Mucosa of descending colon (tissue), 3 donors: ENCODE measurements around the gene JAM3. TPM values are rescaled to one million over a fixed set of nuclear protein-coding genes. Genes with fewer than 3 reads are reported as not detected.

Experiments used
- ATAC-seq: fragments of 200-7000 bp; cut with Tn5 transposase; one replicate; pipeline ENCODE4 v1.9.1; 2020; ENCODE audit warnings: mild to moderate bottlenecking, moderate library complexity
- DNase-seq, 3 donors: peaks; one replicate each; pipeline ENCODE4 v3.0.0-alpha.2; 2020
- H3K36me3 ChIP-seq: fragments of 200-600 bp; one replicate; pipeline ENCODE4 v1.8.0; 2021; ENCODE audit warnings: low read depth, mild to moderate bottlenecking
- H3K4me1 ChIP-seq: fragments of 200-600 bp; one replicate; pipeline ENCODE4 v1.8.0; 2021; ENCODE audit warnings: low read depth, mild to moderate bottlenecking
- H3K4me3 ChIP-seq: fragments of 200-600 bp; one replicate; pipeline ENCODE4 v1.8.0; 2021; ENCODE audit warnings: mild to moderate bottlenecking
- H3K9me3 ChIP-seq: fragments of 200-600 bp; one replicate; pipeline ENCODE4 v1.8.0; 2021; ENCODE audit warnings: mild to moderate bottlenecking
- CTCF ChIP-seq: fragments of 200-600 bp; IDR thresholded peaks from one replicate; pipeline ENCODE4 v1.8.0; 2022; ENCODE audit warnings: antibody characterized with exemption, mild to moderate bottlenecking
- intact Hi-C, 2 donors: fragments of 100-400 bp; cut with DNase I in 1 of 2; cut with micrococcal nuclease in 1 of 2; formaldehyde crosslinking; loops; one replicate each; pipeline versions ENCODE4 v1.11.0 to v1.11.1; 2022; cut with DNase I, micrococcal nuclease
- total RNA-seq, 3 donors: library from RNA; stranded (reverse); fragmentation: NEBNext Ultra II Directional in 2 of 3; extraction: Animal tissue kit (Norgen Biotek cat#: 25700) in 2 of 3; gene quantifications; one replicate each; pipeline versions ENCODE4 v1.2.1 to v1.2.4, GENCODE V29; 2021 to 2023
- donor health status: DM: no; HTN: no; CAD: no; lungs with moderate emphysema.
- donor health status: DM: no; HTN: no; CAD: no.
- donor health status: DM: no; HTN: yes; CAD: no.

The JAM3 gene
- total RNA-seq, 3 donors from 2014 or later = 5.4 to 62.7 (median 5.5) TPM

DNA sequence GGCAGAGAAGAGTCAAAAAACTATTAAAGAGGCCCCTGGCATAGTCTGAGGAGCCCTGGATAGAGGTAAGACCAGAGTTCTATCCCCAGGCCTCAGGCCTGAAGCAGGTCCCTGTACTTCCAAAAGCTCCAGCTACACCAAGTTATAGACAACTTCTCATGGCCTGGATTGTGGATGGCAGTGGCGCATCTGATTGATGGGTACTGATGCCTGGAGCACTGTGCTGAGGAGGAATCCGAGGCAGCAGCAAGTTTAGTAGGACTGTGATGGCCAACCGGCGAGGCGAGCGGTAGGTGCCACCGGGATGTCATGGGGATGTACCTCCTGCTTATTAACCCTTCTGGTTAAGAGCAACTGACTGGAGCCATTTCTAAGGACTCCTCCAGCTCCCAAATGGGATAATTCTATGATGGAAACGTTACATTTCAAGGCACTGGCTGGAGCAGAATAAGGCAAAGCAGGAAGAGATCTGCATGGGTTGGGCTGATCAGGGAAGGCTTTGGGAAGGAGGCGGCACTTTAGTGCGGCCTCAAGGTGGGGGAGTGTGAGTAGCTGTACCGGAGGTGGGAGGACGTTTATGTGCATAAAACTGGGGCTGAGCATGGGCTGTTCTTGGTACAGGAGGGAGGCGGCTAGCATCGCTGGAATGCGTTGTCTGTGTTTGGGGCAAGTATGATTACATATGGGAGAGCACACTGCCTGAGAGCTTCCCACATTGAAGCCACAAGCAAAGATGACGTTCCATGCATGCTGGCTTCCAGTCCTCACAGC is 24.2 kb upstream of the JAM3 start:
- no peak for TF ChIP-seq CTCF
- H3K9me3 ChIP-seq = no peaks in the 10 kb centered on the region
- intact Hi-C loops = loop anchor here in 1 of 2 donors (5.0 kb wide), 1 partner anchor 97 kb away; no protein-coding TSS in a partner anchor
- H3K36me3 ChIP-seq = no peaks in the 10 kb centered on the region
- DNase-seq (no peak), ATAC-seq (no peak)
- no peaks in the 10 kb centered on the region for H3K4me1 ChIP-seq
- H3K4me3 ChIP-seq = no peak overlapping the region

DNA sequence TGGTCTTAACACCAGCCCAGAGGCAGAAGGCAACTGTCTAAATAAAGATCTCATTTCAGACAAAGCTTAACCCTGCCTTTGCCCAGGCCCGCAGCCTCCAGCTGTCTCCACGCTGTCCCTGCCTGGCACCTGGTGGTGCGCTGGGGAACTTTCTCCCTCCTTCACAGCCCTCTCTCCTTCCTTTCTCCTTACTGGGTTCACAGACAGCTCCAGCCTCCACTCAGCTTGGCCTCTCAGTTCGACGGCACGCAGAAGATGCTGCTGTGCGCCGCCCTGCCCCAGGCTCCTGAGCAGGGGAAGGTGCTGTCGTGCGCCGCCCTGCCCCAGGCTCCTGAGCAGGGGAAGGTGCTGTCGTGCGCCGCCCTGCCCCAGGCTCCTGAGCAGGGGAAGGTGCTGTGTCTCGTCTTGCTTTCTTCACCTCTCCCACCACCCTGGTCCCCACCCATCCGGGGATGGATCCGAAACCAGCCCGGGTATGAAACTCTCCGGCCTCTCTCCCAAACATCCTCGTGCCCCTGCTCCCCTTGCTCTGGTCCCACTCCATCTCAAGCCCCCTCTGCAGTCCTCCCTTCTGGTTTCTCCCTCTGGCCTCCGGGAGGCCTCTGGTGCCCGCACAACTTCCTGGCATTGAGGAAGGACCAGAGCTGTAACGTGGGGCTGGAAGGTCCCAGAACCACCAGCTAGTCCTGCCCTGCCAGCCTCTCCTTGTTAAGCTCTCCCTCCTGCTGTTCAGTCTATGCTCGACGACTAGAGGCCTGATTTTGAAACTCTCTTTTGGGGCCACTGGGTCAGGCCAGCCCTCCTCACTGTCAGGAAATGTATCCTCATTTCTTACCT is 22.9 kb upstream of the JAM3 start:
- TF ChIP-seq CTCF = no peak
- Histone ChIP-seq H3K9me3 (no peaks in the 10 kb centered on the region), H3K4me3 (no peak overlapping the region), H3K36me3 (no peaks in the 10 kb centered on the region), H3K4me1 (peaks cover 4% of the 10 kb centered on the region)
- intact Hi-C loops = no loop called here
- no peak for DNase-seq
- peak; percentile 3 for ATAC-seq

DNA sequence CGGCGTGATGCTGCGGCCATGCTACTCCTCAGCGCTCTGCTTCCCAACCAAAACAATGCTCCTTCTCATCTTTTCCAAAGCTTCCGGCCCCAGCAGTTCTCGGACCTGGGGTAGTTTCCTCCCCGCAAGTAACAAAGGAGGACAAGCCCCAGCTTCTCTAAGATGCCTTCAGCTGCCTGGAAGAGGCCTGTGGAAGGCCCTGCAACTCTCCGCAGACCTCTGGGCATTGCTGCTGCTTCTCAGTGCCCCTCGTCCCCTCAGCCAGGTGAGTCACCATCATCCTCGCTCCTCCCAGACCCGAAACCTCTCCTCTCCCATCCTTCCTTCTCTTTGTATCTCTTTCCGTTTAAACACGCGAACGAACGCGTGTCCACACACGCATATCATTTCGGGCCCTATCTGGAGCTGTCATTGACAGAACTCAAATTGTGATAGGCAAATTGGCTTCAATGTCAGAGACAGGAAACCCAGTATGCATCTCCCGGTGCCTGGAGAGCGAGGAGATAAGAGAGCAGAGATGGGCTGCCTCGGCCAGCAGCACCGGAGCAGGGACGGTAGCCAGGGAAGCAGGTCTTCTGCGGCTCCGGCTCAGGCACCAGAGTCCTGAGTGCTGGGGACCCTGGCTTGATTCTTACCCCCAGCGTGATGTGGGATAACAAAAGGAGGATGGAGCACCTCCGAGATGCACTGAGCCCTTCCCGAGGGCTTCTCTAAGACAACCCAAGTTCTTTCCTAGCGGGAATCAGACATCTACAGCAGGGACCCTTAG is 22.0 kb upstream of the JAM3 start:
- no peak overlapping the region for H3K4me3 ChIP-seq
- ATAC-seq (no peak), DNase-seq (no peak)
- intact Hi-C loops = no loop called here
- peaks cover 4% of the 10 kb centered on the region for H3K4me1 ChIP-seq
- H3K36me3 ChIP-seq = no peaks in the 10 kb centered on the region
- H3K9me3 ChIP-seq = no peaks in the 10 kb centered on the region
- no peak for TF ChIP-seq CTCF

- no peaks in the 10 kb centered on the region for H3K36me3 ChIP-seq
- peak in 2 of 3 donors; percentile 54 to 62 for DNase-seq
- peak; percentile 6 for ATAC-seq
- intact Hi-C loops = no loop called here
- no peak for TF ChIP-seq CTCF
- H3K9me3 ChIP-seq = no peaks in the 10 kb centered on the region
- no peak overlapping the region for H3K4me3 ChIP-seq
- peaks cover 4% of the 10 kb centered on the region for H3K4me1 ChIP-seq
Measured at GRCh38 chr11:134047586-134047999, 21.3 kb upstream of the JAM3 start.

- no peak for TF ChIP-seq CTCF
- Histone ChIP-seq H3K4me3 (no peak overlapping the region), H3K4me1 (peaks cover 4% of the 10 kb centered on the region), H3K36me3 (no peaks in the 10 kb centered on the region), H3K9me3 (no peaks in the 10 kb centered on the region)
- DNase-seq (no peak), ATAC-seq (no peak)
- intact Hi-C loops = no loop called here
Measured at GRCh38 chr11:134048028-134048427, 20.8 kb upstream of the JAM3 start.
